ENCODE measurements around the gene ZW10. TPM values are rescaled to one million over a fixed set of nuclear protein-coding genes. Genes with fewer than 3 reads are reported as not detected.

ZW10 gene, protein sequence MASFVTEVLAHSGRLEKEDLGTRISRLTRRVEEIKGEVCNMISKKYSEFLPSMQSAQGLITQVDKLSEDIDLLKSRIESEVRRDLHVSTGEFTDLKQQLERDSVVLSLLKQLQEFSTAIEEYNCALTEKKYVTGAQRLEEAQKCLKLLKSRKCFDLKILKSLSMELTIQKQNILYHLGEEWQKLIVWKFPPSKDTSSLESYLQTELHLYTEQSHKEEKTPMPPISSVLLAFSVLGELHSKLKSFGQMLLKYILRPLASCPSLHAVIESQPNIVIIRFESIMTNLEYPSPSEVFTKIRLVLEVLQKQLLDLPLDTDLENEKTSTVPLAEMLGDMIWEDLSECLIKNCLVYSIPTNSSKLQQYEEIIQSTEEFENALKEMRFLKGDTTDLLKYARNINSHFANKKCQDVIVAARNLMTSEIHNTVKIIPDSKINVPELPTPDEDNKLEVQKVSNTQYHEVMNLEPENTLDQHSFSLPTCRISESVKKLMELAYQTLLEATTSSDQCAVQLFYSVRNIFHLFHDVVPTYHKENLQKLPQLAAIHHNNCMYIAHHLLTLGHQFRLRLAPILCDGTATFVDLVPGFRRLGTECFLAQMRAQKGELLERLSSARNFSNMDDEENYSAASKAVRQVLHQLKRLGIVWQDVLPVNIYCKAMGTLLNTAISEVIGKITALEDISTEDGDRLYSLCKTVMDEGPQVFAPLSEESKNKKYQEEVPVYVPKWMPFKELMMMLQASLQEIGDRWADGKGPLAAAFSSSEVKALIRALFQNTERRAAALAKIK
- total RNA-seq (10 to 100 TPM; 20.6 to 21.0 TPM), polyA plus RNA-seq (ENCODE audit: insufficient read length in 2 of 2) (10 to 100 TPM; 11.4 to 13.2 TPM)
- long read RNA-seq, donor 1, partial matches to known transcripts: 0 of 1 reads
- long read RNA-seq, donor 1, other reads (novel, unspliced or antisense): 0 of 1 reads
- long read RNA-seq, donor 2, partial matches to known transcripts: 0 of 1 reads
- long read RNA-seq, donor 2, other reads (novel, unspliced or antisense): 0 of 1 reads
- long read RNA-seq, donor 3, partial matches to known transcripts: 0 of 2 reads
- long read RNA-seq, donor 3, other reads (novel, unspliced or antisense): 0 of 2 reads
- long read RNA-seq, donor 4, partial matches to known transcripts: 5 of 6 reads
- long read RNA-seq, donor 4, other reads (novel, unspliced or antisense): 0 of 6 reads

DNA sequence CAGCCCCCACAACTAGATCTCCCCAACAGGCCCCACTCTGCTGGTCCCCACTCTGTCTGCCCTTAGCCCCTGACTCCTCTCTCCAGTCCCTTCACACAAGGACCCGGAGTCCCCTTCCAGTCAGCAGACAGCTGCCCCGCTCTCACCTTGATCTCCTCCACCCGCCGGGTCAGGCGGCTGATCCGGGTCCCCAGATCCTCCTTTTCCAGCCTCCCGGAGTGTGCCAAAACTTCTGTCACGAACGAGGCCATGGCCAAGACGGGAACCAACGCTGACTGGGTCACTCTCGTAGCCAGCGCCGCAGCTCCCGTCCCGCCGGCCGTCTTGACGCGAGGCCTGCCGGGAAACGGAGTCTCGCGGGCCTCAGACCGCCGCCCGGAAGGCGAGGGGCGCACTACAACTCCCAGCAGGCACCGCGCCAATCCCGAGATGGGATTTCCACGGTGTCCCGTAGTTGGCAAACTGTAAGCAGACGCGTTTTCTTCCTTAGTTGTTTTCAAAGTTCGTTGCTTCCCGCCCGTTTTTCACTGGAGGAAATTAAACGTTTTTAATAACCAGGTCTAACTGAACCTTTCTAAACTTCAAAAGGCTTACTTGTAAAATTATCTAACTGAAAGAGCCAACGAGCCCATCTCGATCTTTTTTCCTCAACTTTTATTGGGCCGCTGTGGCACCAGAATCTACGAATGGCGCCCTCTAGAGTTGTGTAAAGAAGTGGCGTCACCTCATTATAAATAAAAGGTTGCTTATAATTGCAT lies at the start of gene ZW10:
ZW10 (minus strand) TSS at position 277 of the 758 bp plus-strand sequence; CDS start at position 251, 26 bp downstream.
- Histone ChIP-seq H3K4me3 (ENCODE audit: low read depth, low read length) (peak within 1 kb of the TSS; percentile 98), H3K27me3 (ENCODE audit: control insufficient read depth, insufficient read depth, low read length) (no peaks in the 10 kb centered on the region), H3K36me3 (ENCODE audit: control insufficient read depth, insufficient read depth, low read length) (peaks cover 14% of the 10 kb centered on the region), H3K9me3 (ENCODE audit: control insufficient read depth, insufficient read depth, low read length) (no peaks in the 10 kb centered on the region), H3K27ac (ENCODE audit: low read depth, low read length) (peak within 1 kb of the TSS; percentile 70), H3K4me1 (ENCODE audit: control insufficient read depth, insufficient read depth, low read length) (peaks cover 9% of the 10 kb centered on the region)
- under 1% methylated on average over 40 of the region's 46 CpGs for WGBS (ENCODE audit: insufficient coverage)
- DNase-seq (ENCODE audit: low read depth in 4 of 6, low spot score in 6 of 6): peak; percentile 96 to 99 (median 96)

DNA sequence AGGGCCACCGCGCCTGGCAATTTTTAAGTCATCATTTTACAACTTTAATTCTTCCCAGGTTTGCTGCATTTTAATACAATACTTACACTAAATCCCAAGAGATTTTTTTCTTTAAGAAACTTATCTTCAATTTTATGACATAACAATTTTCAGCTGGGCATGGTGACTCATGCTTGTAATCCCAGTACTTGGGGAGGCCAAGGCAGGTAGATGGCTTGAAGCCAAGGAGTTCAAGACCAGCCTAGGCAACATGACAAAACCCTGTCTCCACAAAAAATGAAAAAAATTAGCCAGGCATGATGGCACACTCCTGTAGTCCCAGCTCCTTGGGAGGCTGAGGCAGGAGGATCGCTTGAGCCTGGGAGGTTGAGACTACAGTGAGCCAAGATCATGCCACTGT lies 44.9 kb upstream of the ZW10 start:
- H3K36me3 ChIP-seq (ENCODE audit: control insufficient read depth, insufficient read depth, low read length): peaks cover 24% of the 10 kb centered on the region
- WGBS (ENCODE audit: insufficient coverage): 100% methylated on average over 2 of the region's 3 CpGs

DNA sequence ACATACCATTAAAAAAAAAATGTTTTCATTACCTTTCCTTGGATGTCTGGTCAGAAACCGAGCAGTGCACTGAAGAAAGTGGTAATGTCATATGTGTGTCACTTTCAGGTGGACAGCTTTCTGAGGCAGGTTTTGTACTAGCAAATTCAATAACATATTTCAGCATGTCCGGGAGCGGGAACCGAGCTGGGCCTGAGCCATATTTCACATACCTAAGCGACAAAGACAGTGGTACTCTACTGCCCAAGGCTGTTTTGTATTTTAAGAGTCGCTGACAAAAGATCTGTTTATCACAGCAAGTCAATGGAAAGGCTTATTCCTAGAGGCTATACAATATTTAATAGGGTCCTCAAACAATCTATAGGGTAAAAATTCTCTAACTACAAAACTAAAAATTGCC lies 44.1 kb upstream of the ZW10 start:
- no CpG with 5 or more reads among the region's 6 CpGs for WGBS (ENCODE audit: insufficient coverage)
- Histone ChIP-seq H3K4me1 (ENCODE audit: control insufficient read depth, insufficient read depth, low read length) (no peaks in the 10 kb centered on the region), H3K27me3 (ENCODE audit: control insufficient read depth, insufficient read depth, low read length) (no peaks in the 10 kb centered on the region), H3K36me3 (ENCODE audit: control insufficient read depth, insufficient read depth, low read length) (peaks cover 24% of the 10 kb centered on the region), H3K27ac (ENCODE audit: low read depth, low read length) (no peak overlapping the region), H3K4me3 (ENCODE audit: low read depth, low read length) (no peak overlapping the region), H3K9me3 (ENCODE audit: control insufficient read depth, insufficient read depth, low read length) (no peaks in the 10 kb centered on the region)
- no peak for DNase-seq (ENCODE audit: low read depth in 4 of 6, low spot score in 6 of 6)

More for the DNA sequence above, 44.9 kb upstream of the ZW10 start:
- H3K4me3 ChIP-seq (ENCODE audit: low read depth, low read length): no peak overlapping the region
- no peak overlapping the region for H3K27ac ChIP-seq (ENCODE audit: low read depth, low read length)
- H3K27me3 ChIP-seq (ENCODE audit: control insufficient read depth, insufficient read depth, low read length): no peaks in the 10 kb centered on the region
- H3K9me3 ChIP-seq (ENCODE audit: control insufficient read depth, insufficient read depth, low read length): no peaks in the 10 kb centered on the region
- DNase-seq (ENCODE audit: low read depth in 4 of 6, low spot score in 6 of 6): no peak
- H3K4me1 ChIP-seq (ENCODE audit: control insufficient read depth, insufficient read depth, low read length): no peaks in the 10 kb centered on the region

DNA sequence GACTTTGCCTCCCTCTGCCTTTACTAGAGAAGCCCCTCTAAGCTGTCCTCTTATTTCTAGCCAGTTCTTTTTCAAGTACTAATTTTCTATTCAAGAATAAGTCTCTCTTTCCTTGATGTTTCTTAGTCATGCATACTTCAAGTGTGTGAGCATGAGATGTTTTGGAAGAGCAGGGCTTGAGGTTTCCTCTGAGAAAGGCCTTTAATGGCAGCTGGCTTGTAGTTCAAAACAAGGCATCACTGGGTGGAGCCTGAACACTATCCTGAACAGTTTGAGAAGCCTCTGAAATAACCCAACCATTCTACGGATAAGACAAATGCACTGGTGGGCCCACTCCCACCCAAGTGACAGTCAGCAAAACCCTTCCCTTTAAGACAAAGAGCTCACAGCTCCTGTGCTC lies 43.7 kb upstream of the ZW10 start:
- WGBS (ENCODE audit: insufficient coverage): 67% methylated on average over 1 of the region's 1 CpG
- H3K36me3 ChIP-seq (ENCODE audit: control insufficient read depth, insufficient read depth, low read length): peaks cover 19% of the 10 kb centered on the region
- no peaks in the 10 kb centered on the region for H3K9me3 ChIP-seq (ENCODE audit: control insufficient read depth, insufficient read depth, low read length)
- H3K4me1 ChIP-seq (ENCODE audit: control insufficient read depth, insufficient read depth, low read length): no peaks in the 10 kb centered on the region
- no peak overlapping the region for H3K4me3 ChIP-seq (ENCODE audit: low read depth, low read length)
- no peak for DNase-seq (ENCODE audit: low read depth in 4 of 6, low spot score in 6 of 6)
- H3K27me3 ChIP-seq (ENCODE audit: control insufficient read depth, insufficient read depth, low read length): no peaks in the 10 kb centered on the region
- H3K27ac ChIP-seq (ENCODE audit: low read depth, low read length): no peak overlapping the region

- Histone ChIP-seq H3K9me3 (ENCODE audit: control insufficient read depth, insufficient read depth, low read length) (no peaks in the 10 kb centered on the region), H3K36me3 (ENCODE audit: control insufficient read depth, insufficient read depth, low read length) (peaks cover 19% of the 10 kb centered on the region), H3K27me3 (ENCODE audit: control insufficient read depth, insufficient read depth, low read length) (no peaks in the 10 kb centered on the region), H3K4me1 (ENCODE audit: control insufficient read depth, insufficient read depth, low read length) (no peaks in the 10 kb centered on the region), H3K27ac (ENCODE audit: low read depth, low read length) (no peak overlapping the region), H3K4me3 (ENCODE audit: low read depth, low read length) (no peak overlapping the region)
- no peak for DNase-seq (ENCODE audit: low read depth in 4 of 6, low spot score in 6 of 6)
These were observed 40.7 kb upstream of the ZW10 start for GRCh38 chr11:113814181-113814580.

- Histone ChIP-seq H3K36me3 (ENCODE audit: control insufficient read depth, insufficient read depth, low read length) (peaks cover 20% of the 10 kb centered on the region), H3K9me3 (ENCODE audit: control insufficient read depth, insufficient read depth, low read length) (no peaks in the 10 kb centered on the region), H3K27ac (ENCODE audit: low read depth, low read length) (no peak overlapping the region), H3K4me1 (ENCODE audit: control insufficient read depth, insufficient read depth, low read length) (no peaks in the 10 kb centered on the region), H3K27me3 (ENCODE audit: control insufficient read depth, insufficient read depth, low read length) (no peaks in the 10 kb centered on the region), H3K4me3 (ENCODE audit: low read depth, low read length) (no peak overlapping the region)
- DNase-seq (ENCODE audit: low read depth in 4 of 6, low spot score in 6 of 6): no peak
- no CpG with 5 or more reads among the region's 2 CpGs for WGBS (ENCODE audit: insufficient coverage)
These were observed 35.4 kb upstream of the ZW10 start for GRCh38 chr11:113808931-113809330.

DNA sequence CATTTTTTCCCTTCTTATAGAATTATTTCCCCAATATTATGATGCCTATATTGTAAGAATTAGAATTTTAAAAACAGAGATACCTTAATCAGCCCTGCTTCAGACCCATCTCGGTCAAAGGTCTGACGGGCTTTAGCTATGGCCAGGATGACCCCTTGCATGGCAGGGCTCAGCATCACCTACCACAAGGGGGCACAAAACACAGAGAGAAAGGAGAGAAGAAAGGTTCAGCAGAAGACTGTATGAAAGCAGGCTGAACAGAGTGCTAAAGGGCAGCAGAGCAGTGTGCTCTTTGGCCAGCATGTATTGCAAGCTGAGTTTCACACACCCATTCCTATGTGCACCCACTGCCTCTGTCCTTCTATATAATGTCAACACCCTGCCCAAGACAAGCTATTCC lies 32.9 kb upstream of the ZW10 start:
- no CpG with 5 or more reads among the region's 2 CpGs for WGBS (ENCODE audit: insufficient coverage)
- Histone ChIP-seq H3K4me3 (ENCODE audit: low read depth, low read length) (no peak overlapping the region), H3K9me3 (ENCODE audit: control insufficient read depth, insufficient read depth, low read length) (no peaks in the 10 kb centered on the region), H3K27me3 (ENCODE audit: control insufficient read depth, insufficient read depth, low read length) (no peaks in the 10 kb centered on the region), H3K36me3 (ENCODE audit: control insufficient read depth, insufficient read depth, low read length) (peaks cover 22% of the 10 kb centered on the region), H3K27ac (ENCODE audit: low read depth, low read length) (no peak overlapping the region), H3K4me1 (ENCODE audit: control insufficient read depth, insufficient read depth, low read length) (no peaks in the 10 kb centered on the region)
- peak in 1 of 6 donors; percentile 6 for DNase-seq (ENCODE audit: low read depth in 4 of 6, low spot score in 6 of 6)

- DNase-seq (ENCODE audit: low read depth in 4 of 6, low spot score in 6 of 6): no peak
- H3K4me3 ChIP-seq (ENCODE audit: low read depth, low read length): no peak overlapping the region
- H3K27me3 ChIP-seq (ENCODE audit: control insufficient read depth, insufficient read depth, low read length): no peaks in the 10 kb centered on the region
- no peak overlapping the region for H3K27ac ChIP-seq (ENCODE audit: low read depth, low read length)
- H3K36me3 ChIP-seq (ENCODE audit: control insufficient read depth, insufficient read depth, low read length): peaks cover 23% of the 10 kb centered on the region
- no peaks in the 10 kb centered on the region for H3K9me3 ChIP-seq (ENCODE audit: control insufficient read depth, insufficient read depth, low read length)
- no peaks in the 10 kb centered on the region for H3K4me1 ChIP-seq (ENCODE audit: control insufficient read depth, insufficient read depth, low read length)
These were observed 32.1 kb upstream of the ZW10 start for GRCh38 chr11:113805640-113806039.

DNA sequence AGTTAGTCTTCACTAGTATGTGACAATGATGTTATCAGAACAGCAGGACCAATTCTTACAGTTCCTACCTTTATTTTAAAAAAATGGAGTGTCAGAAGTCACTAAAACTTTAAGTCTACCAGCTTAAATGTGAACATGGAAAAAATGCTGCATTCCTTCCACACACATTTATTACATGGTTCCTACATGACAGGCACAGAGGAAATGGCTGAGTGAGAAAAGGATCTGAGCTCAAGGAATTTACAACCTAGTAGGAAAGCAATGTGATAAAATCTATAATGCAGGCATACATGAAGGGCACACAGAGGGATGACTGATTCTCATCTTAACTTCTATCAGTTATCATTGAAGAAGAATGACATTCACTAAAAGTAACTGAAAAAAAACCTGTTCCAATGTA lies 29.1 kb upstream of the ZW10 start:
- no peaks in the 10 kb centered on the region for H3K4me1 ChIP-seq (ENCODE audit: control insufficient read depth, insufficient read depth, low read length)
- no peaks in the 10 kb centered on the region for H3K9me3 ChIP-seq (ENCODE audit: control insufficient read depth, insufficient read depth, low read length)
- H3K27me3 ChIP-seq (ENCODE audit: control insufficient read depth, insufficient read depth, low read length): no peaks in the 10 kb centered on the region
- no peak overlapping the region for H3K4me3 ChIP-seq (ENCODE audit: low read depth, low read length)
- DNase-seq (ENCODE audit: low read depth in 4 of 6, low spot score in 6 of 6): no peak
- H3K36me3 ChIP-seq (ENCODE audit: control insufficient read depth, insufficient read depth, low read length): peaks cover 21% of the 10 kb centered on the region
- no peak overlapping the region for H3K27ac ChIP-seq (ENCODE audit: low read depth, low read length)

All from spinal cord (tissue), 10 donors.